Heart left ventricle (tissue), 13 donors: Measurements from ENCODE around the gene CHD9.

ENCODE experiments used
- POLR2A ChIP-seq, 2 donors: fragments of 450-650 bp; IDR thresholded peaks; one replicate each; pipeline ENCODE4 v1.6.1; 2017; ENCODE audit warnings: antibody characterized with exemption in 2 of 2, mild to moderate bottlenecking in 2 of 2, moderate library complexity in 2 of 2
- TF ChIP-seq, protein P1 (sequence below), 12 donors: fragments of 200-600 bp; sonication (generic) in 4 of 12; IDR thresholded peaks; one replicate each; pipeline versions ENCODE4 v1.5.0 to v1.8.0; 2018 to 2022; ENCODE audit warnings: antibody characterized with exemption in 12 of 12, mild to moderate bottlenecking in 5 of 12
- donor health status: ischemic (EF 13 %, LVEDD 7.1; RV severe dilation, severe dysfunction).
- donor health status: DM: no; HTN: yes; CAD: no.
- donor health status: DM: no; HTN: no; CAD: no.
- donor health status: ischemic (EF 25% LVEDD 6.9; RV normal size, moderate dysfunction).
- donor health status: ischemic (EF 25% LVEDD 5.7; RV mildly dilated, moderate dysfunction).
- donor health status: ischemic (EF 35%, LVEDD 5.7; RV mildly dilated, moderate dysfunction).
- donor health status: nonischemic (EF 11% LVEDD 7.7; RV severe dilation, severe dysfunction).
- donor health status: DM: yes; HTN: yes; CAD: no.
- donor health status: PGD.
- donor health status: ischemic (EF 29% LVEDD 5.4; RV normal size, mild dysfunction).
- donor health status: nonischemic (EF 23%, LVEDD 6.1; RV moderate dilation, normal function).

DNA sequence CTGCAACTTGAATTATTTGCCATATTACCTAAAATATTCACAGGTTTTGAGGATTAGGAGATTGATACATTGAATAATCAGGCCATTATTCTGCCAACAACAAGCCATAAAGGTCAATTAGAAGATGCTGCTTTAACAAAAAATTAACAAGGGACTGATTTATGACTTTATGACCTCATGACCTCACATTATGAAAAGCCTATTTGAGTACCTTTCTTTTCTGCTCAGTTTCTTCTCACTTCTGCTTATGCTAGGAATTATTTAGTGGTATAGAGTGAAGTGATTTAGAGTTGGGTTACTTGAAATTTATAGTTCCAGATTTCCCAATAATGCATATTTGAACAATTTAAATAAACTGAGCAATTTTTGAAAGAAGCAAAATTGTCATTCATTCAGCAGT, 121.6 kb downstream of the CHD9 start:
- TF ChIP-seq, protein P1, sequence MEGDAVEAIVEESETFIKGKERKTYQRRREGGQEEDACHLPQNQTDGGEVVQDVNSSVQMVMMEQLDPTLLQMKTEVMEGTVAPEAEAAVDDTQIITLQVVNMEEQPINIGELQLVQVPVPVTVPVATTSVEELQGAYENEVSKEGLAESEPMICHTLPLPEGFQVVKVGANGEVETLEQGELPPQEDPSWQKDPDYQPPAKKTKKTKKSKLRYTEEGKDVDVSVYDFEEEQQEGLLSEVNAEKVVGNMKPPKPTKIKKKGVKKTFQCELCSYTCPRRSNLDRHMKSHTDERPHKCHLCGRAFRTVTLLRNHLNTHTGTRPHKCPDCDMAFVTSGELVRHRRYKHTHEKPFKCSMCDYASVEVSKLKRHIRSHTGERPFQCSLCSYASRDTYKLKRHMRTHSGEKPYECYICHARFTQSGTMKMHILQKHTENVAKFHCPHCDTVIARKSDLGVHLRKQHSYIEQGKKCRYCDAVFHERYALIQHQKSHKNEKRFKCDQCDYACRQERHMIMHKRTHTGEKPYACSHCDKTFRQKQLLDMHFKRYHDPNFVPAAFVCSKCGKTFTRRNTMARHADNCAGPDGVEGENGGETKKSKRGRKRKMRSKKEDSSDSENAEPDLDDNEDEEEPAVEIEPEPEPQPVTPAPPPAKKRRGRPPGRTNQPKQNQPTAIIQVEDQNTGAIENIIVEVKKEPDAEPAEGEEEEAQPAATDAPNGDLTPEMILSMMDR (IDR thresholded peaks at IDR 0.05), result no peak
- no peak for TF ChIP-seq POLR2A (IDR thresholded peaks at IDR 0.05)
